Non-pigmented ciliary epithelial cell (primary cell): Measurements from ENCODE around the gene AQP9.

Source experiments
- DNase-seq: peaks from one replicate; pipeline ENCODE4 v3.0.0-alpha.2; 2010; ENCODE audit warnings: low read depth

Gene AQP9

GRCh38 chr15:58141894-58142293, 3.7 kb downstream of the AQP9 start:
- no peak for DNase-seq

DNA sequence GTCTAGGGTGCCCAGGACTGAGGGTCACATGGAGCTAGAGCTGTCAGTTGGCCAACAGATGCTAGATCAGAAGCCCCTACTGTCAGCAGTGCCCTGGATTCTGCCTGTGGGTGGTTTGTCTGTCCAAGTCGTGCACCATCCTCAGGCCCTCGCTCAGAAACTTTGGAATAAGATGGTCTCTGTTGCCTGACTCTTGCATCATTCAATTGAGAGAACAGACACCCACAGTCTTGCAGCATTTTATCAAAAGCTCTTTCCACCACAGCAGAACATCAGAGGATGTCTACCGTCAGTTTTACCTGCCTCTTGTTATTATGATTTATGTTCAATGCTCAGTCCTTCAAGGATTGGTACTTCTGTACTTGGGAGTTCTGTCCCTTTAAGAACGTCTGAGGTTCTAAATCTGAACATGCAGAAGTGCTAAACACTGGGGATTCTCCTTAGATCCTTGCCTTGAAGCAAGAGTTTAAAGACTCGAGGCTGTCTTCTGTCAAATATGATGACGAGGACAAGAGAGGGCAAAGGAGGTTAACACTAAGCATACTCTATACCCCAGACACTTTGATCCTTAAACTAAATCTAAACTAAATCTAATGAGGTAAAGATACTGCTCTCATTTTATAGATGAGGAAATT, 4.8 kb downstream of the AQP9 start:
- DNase-seq: no peak

DNA sequence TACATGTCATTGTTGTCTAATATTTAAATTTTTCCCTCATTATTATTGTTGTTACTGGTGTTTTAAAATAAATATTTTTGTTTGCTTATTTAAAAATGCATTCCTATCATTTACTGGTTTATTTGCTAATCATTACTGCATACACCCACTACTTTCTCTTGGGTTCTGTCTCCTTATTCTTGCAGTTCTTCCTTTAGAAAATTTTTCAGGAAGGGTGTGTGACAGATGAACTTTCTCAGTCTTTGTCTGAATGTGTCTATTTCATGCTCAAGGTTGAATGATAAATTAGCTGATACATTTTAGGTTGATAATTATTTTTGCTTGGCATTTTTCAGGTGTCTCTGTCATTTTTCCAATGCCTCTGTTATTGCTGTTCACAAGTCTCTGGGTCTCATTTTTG, 7.4 kb downstream of the AQP9 start:
- no peak for DNase-seq

DNA sequence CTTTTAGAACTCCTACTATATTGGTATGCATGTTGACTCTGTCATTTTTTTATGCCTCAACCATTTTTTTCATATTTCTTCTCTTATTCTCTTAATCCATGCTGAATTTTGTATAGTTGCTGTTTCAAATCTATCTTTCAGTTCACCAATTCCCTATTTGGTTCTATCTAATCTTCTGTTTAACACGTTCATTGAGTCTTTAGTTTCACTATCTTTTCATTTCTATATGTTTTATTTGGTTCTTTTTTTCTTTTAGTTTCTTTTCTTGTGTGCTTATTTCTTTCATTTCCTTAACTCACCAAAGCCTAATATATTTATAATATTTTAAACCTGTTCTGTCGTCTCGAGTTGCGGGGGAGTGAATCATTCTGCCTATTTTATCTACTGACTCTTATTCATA, 8.0 kb downstream of the AQP9 start:
- no peak for DNase-seq

- peak; percentile 8 for DNase-seq
These were observed 8.6 kb downstream of the AQP9 start for GRCh38 chr15:58146749-58147148.

DNA sequence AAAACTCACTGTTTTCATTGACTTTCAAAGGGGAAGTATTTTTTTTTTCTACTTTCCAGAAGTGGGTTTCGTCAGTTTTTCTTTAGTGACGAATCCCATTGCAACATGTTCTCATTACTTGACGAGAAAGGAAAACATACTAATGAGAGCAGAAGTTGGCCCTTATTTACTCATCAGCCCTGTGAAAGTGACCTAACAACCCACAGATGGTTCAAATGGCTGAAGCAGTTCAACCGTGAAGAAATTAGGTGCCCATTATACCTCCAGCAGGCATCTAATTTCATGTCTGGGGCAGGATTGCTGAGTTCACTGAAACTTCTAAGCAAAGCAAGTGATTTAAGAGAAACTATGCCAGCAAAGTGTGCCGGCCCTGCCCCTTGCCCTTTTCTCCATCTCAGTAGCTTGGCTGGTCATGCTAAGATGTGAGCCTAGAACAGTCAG, 9.0 kb downstream of the AQP9 start:
- no peak for DNase-seq

GRCh38 chr15:58148120-58148519, 9.9 kb downstream of the AQP9 start:
- no peak for DNase-seq

- DNase-seq: no peak
These were observed 10.7 kb downstream of the AQP9 start for GRCh38 chr15:58148633-58149445.

DNA sequence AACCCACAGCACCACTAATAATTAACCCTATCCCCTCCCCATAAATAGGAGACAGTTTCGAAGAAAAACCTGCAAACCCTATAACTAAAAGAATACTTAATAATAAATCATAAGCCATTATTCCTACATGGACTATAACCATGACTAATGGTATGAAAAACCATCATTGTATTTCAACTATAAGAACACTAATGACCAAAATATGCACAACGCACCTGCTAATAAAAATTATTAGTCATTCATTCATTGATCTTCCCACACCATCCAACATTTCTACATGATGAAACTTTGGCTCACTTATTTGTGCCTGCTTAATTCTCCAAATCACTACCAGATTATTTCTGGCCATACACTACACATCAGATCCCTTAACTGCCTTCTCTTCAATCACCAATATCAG, 16.6 kb downstream of the AQP9 start:
- DNase-seq: no peak

DNA sequence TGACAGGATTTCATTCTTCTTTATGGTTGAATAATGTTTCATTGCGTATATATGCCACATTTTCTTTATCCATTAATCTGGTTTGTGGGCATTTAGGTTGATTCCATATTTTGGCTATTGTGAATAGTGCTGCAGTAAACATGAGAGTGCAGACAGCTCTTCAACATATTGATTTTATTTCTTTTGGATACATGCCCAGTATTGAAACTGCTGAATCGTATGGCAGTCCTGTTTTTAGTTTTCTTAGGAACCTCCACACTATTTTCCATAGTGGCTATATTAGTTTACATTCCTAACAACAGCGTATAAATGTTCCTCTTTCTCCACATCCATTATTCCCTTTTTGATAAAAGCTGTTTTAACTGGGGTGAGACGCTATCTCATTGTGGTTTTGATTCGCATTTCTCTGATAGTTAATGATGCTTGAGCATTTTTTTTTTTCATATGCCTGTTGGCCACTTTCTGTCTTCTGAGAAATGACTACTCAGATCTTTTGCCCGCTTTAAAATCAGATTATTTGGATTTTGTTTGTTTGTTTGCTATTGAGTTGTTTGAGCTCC, 21.7 kb downstream of the AQP9 start:
- no peak for DNase-seq

- no peak for DNase-seq
These were observed 23.3 kb downstream of the AQP9 start for GRCh38 chr15:58161436-58161930.

- DNase-seq: no peak
These were observed 25.8 kb downstream of the AQP9 start for GRCh38 chr15:58163985-58164384.

DNA sequence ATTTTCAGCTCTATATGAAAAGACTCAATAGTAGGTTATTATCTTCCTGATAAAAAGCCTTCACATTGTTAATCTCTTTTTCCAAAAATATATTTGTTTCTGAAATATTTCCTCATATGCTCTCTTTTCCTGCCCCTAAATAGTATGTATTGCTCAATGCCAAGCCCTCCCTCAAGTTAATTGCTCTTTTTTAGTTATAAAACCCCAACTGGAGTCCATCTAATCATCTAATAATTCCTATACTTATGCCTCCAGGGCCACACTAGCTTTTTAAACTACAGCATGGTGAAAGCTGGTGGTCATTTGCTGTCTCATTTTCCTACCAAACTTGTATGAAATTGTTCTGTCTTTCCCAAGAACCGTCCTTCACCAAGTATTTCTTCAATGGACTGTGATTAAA, 26.7 kb downstream of the AQP9 start:
- DNase-seq: no peak

DNA sequence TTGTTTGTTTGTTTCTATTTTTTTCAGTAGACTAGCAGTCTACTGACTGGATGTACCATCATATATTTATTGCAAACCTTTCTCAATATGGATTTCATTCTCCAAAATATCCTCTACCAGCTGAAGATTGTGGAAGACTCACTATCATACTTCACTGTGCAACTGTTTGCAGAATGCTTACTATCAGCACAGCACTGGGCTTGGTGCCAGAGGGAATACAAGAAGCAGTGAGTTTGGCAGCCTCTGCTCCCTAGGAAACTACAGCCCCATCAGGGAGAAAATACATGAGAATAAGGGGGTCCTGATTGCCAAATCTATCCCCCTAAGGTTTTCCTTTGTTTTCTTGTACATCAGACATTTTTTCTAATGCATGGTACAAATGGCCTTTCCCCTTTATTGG, 27.5 kb downstream of the AQP9 start:
- no peak for DNase-seq

DNA sequence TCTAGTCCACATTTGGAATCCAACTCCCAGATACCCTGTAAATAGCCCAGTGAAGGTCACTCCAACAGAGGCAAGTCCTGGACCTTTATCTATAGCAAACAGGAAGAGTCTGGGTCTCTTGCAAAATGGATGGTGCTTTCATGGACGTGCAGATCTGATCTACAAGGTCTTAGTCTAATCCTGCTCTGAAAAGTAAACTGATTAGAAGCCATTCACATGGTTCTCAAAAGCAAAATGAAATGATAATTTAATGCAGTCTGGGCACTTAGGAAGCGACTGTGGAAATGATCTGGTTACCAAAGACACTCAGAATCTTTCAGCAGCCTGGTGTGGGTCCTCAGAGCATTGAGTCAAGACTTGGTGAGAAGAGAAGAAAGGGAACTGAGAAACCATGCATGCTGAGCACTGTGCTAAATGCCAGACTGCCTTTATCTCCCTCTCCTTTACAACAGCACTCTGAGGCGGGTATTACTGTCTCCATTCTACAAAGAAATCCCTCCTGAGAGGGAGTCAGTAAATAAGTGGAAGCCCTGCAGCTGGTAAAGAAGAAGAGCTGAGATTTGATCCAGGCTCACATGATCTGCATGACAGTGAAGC, 29.0 kb downstream of the AQP9 start:
- no peak for DNase-seq

DNA sequence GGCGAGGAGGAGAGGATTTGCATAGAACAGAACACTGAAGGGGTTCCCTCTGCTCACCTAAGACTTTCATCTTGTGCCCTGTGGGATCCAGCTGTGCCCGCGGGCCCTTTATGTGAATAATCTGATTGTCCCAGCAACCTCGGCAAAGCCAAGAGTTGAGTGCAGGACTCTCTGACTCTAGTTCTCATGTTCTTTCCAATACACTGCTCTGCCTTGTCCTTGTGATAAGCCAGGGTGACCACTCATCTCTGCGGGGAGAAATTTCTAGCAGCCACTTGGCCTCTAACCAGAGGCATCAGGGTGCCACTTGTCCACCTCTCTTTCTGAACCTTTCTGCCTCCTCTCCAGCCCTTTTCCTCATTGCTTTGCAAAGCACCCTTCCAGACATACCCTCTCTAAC, 31.8 kb downstream of the AQP9 start:
- DNase-seq: no peak

DNA sequence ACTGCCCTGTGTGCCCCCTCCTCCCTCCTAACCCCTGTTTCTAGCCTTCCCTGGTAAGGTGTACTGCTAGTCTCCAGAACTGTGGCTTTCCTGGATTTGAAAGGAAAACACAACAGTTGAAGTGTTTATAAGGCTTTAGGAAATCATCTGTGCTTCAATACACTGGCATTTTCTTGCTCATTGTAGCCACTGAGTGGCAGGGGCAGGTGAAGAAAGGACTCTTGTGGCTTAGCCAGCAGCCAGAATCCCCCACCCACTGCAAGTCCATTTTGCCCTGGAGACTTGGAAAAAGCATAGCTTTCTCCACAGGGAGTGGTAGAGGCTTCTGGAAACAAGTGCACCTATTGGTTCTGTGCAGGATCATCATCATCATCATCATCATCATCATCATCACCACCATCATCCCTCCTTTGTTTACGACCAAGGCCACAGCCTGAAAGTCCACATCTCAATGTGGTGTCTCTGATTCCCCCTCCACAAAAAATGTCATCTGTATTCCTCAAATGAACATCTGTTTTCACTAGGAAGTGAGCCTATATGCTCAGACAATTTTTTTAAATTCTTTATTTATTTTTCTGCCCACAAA, 33.4 kb downstream of the AQP9 start:
- DNase-seq: no peak

DNA sequence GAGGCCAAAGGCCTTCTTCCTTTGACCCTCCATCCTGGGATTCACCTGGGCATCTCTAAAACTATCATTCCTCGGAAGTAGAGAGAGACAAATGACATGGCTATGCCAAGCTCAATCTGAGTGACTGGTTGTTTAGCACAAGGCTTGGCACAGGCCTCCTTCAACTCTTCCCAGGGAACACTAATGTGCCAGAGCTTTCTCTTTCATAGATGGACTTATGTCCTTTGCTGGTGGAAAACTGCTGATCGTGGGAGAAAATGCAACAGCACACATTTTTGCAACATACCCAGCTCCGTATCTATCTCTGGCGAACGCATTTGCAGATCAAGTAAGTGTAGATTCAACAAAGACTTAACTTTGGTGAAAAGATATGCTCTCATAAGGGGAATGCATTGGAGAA, 36.5 kb downstream of the AQP9 start:
- DNase-seq: no peak

DNA sequence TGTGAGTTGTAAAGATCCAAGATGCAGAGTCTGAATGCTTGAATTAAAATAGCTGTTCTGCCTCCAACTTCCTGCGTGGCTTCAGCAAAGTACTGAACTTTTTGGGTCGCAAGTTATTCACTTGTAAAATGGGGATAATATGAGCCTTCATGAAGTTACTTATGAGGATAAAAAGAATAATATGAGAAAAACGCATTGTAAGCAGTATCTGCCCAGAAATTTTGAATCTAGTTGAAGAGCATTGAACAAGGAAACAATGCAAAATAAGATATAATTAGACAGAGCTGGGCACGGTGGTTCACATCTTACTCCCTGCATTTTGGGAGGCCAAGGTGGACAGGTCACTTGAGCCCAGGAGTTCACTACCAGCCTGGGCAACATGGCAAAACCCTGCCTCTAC, 37.8 kb downstream of the AQP9 start:
- no peak for DNase-seq

GRCh38 chr15:58178668-58179067, 40.5 kb downstream of the AQP9 start:
- no peak for DNase-seq

DNA sequence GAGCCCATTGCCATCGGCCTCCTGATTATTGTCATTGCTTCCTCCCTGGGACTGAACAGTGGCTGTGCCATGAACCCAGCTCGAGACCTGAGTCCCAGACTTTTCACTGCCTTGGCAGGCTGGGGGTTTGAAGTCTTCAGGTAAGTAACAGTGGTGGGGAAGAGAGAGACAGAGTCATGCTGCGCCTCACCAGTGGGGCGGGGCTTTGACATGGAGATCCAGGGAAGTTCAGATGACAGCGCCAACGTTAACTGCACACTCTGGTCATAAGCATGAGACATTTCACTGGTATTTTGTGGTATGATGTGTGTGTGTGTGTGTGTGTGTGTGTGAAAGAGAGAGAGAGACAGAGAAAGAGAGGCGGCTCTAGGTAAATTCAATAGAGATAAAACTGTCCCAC, 41.0 kb downstream of the AQP9 start:
- DNase-seq: no peak

DNA sequence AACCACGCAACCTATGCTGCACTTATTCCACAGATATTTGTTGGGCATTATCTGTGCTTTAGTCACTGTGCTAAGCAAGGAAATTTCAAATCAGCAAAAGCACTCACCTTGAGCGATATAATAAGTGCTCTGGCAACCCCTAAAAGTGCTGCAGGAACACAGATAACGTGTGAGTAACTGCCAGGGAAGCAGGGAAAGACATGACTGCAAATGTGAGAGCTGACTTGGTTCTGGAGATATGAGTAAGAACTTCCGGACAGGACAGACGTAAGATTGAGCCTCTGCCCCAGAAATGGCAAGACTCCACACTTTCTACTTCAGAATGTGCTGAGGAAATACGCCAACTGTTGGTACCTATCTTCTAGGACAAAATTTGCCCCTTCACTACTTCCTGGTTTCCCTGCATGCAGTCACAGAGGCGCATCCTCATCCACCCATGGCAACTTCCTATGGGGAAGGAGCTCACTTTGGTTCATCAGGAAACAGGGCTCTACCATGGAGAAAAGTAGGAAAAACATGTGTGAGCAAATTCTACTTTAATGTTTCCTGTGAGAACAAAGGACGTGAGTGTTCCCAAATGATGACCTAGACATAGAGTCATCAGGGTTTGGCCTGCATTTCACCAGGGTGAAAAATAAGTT, 41.7 kb downstream of the AQP9 start:
- no peak for DNase-seq
